Measurements from ENCODE around the gene EIPR1. TPM values are rescaled to one million over a fixed set of nuclear protein-coding genes. Genes with fewer than 3 reads are reported as not detected.

The EIPR1 gene
- total and polyA plus RNA-seq, 2 donors from 2014 or later: 28.2 to 37.8 TPM

DNA sequence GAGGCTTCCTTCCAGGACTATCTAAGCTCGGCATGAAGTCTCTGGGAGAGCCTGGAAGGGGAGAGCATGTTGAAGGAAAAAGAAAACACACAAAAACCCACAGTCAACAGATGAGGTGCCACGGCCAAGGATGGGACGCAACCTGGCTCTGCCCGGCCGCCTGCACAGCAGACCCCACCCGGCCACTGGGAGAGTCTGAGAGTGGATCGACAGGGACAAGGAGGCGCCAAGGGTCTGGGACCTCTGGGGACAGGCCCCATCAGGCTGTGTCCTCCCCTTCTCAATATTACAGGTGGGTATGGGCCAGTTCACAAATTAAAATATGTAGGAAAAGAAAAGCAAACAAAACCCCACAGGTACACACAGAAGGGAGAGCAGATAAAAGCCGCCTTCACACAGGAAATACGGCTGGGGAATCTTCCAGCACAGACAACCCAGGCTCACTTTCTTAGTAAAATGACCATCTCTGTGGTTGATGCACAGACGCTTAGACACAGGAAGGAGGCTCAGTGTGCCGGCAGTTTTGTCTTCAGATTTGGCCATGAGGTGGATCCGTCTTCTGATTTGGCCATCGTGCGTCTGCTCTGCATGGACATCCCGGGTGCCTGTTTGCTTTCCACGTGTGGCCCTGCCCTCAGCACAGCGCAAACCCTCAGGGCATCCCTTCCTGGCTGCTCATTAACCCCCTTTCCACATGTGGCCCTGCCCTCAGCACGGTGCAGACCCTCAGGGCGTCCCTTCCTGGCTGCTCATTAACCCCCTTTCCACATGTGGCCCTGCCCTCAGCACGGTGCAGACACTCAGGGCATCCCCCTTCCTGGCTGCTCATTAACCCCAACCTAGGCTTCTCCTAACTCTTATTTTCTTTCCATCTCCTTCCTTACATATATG, 138.4 kb downstream of the EIPR1 start:
- Histone ChIP-seq H3K36me3 (ENCODE audit: control insufficient read depth in 2 of 3, insufficient read depth in 3 of 3, low read length in 3 of 3) (no peaks in the 10 kb centered on the region), H3K9me3 (ENCODE audit: control insufficient read depth in 2 of 3, insufficient read depth in 1 of 3, low read length in 3 of 3) (no peaks in the 10 kb centered on the region), H3K27me3 (ENCODE audit: control insufficient read depth, insufficient read depth, low read length) (no peaks in the 10 kb centered on the region), H3K27ac (ENCODE audit: low read depth in 2 of 2, low read length in 2 of 2) (no peak overlapping the region), H3K4me1 (ENCODE audit: control insufficient read depth in 2 of 3, insufficient read depth in 2 of 3, low read depth in 1 of 3, low read length in 3 of 3) (peaks cover 0 to 3% (median 0%) of the 10 kb centered on the region in 3 donors), H3K4me3 (ENCODE audit: low read length in 3 of 3) (no peak overlapping the region), H3K9ac (ENCODE audit: low read length in 3 of 3) (no peak overlapping the region)
- intact Hi-C loops (cut with DNase I): no loop called here
- FAIRE-seq (no peak), DNase-seq (no peak)
- TF ChIP-seq, protein P1, sequence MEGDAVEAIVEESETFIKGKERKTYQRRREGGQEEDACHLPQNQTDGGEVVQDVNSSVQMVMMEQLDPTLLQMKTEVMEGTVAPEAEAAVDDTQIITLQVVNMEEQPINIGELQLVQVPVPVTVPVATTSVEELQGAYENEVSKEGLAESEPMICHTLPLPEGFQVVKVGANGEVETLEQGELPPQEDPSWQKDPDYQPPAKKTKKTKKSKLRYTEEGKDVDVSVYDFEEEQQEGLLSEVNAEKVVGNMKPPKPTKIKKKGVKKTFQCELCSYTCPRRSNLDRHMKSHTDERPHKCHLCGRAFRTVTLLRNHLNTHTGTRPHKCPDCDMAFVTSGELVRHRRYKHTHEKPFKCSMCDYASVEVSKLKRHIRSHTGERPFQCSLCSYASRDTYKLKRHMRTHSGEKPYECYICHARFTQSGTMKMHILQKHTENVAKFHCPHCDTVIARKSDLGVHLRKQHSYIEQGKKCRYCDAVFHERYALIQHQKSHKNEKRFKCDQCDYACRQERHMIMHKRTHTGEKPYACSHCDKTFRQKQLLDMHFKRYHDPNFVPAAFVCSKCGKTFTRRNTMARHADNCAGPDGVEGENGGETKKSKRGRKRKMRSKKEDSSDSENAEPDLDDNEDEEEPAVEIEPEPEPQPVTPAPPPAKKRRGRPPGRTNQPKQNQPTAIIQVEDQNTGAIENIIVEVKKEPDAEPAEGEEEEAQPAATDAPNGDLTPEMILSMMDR (IDR thresholded peaks at IDR 0.05; ENCODE audit: borderline replicate concordance, extremely low read depth, insufficient read depth): no peak

DNA sequence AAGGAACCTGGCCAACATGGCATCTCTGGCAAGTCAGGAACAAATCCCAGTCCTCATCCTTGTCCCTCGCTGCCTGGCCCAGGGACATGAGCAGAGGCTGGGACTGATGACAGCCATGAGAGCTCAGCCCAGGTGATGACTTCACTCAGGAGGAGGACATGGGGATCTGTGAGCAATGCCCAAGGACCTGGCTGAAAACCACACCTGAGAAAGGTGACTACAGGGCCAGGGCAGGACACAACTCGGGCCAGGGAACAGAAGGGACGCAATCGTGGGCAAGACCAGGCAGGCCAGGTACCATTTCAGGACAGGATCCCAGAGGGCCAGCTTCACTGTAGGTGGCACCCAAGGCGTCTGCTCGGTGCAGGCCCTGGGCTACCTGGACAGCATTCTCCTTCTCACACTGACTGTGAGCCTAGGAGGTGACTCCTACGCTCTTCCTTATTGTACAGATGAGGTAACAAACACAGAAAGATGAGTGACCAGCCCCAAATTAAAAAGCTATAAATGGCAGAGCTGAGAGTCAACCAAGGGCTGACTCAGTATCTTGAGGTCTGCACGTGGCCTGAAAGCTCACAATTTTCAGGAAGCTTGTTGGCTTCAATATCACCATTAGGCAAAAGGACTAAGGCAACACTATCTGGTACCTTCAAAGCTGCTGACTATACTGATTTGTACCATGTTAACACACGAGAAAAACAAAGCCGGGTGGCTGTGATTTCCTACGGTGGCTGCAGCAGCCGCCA, 141.1 kb downstream of the EIPR1 start:
- peaks cover 0 to 3% (median 0%) of the 10 kb centered on the region in 3 donors for H3K4me1 ChIP-seq (ENCODE audit: control insufficient read depth in 2 of 3, insufficient read depth in 2 of 3, low read depth in 1 of 3, low read length in 3 of 3)
- H3K27me3 ChIP-seq (ENCODE audit: control insufficient read depth, insufficient read depth, low read length): no peaks in the 10 kb centered on the region
- DNase-seq (no peak), FAIRE-seq (no peak)
- H3K9me3 ChIP-seq (ENCODE audit: control insufficient read depth in 2 of 3, insufficient read depth in 1 of 3, low read length in 3 of 3): no peaks in the 10 kb centered on the region
- intact Hi-C loops (cut with DNase I): no loop called here
- TF ChIP-seq, protein P1 (IDR thresholded peaks at IDR 0.05; ENCODE audit: borderline replicate concordance, extremely low read depth, insufficient read depth): no peak
- H3K36me3 ChIP-seq (ENCODE audit: control insufficient read depth in 2 of 3, insufficient read depth in 3 of 3, low read length in 3 of 3): peaks cover 0 to 3% (median 0%) of the 10 kb centered on the region in 3 donors
- H3K4me3 ChIP-seq (ENCODE audit: low read length in 3 of 3): no peak overlapping the region
- H3K27ac ChIP-seq (ENCODE audit: low read depth in 2 of 2, low read length in 2 of 2): no peak overlapping the region
- no peak overlapping the region for H3K9ac ChIP-seq (ENCODE audit: low read length in 3 of 3)

DNA sequence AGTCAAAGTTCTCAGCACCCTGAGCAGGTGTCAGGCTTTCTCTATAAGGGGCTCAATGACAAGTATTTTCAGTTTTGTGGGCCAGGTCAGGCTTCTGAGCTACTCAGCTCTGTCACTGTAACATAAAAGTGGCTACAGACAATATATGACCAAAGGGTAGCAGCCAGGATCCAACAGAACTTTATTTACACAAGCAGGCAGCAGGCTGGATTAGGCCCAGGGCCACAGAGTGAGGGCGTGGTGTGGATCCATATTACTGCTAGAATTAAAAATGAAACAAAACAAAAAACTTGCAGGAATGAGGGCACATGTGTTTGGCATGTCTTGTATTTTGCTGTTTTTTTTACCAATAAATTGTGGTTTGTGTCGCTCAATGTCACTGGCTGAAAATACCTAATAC, 143.7 kb downstream of the EIPR1 start:
- FAIRE-seq: no peak
- intact Hi-C loops (cut with DNase I): no loop called here

More for the DNA sequence above, 143.7 kb downstream of the EIPR1 start:
- no peak overlapping the region for H3K4me3 ChIP-seq (ENCODE audit: low read length in 3 of 3)
- H3K27ac ChIP-seq (ENCODE audit: low read depth in 2 of 2, low read length in 2 of 2): no peak overlapping the region
- no peak overlapping the region for H3K9ac ChIP-seq (ENCODE audit: low read length in 3 of 3)
- H3K9me3 ChIP-seq (ENCODE audit: control insufficient read depth in 2 of 3, insufficient read depth in 1 of 3, low read length in 3 of 3): peaks cover 0 to 4% (median 0%) of the 10 kb centered on the region in 3 donors
- peaks cover 0 to 3% (median 0%) of the 10 kb centered on the region in 3 donors for H3K36me3 ChIP-seq (ENCODE audit: control insufficient read depth in 2 of 3, insufficient read depth in 3 of 3, low read length in 3 of 3)
- no peak for DNase-seq
- TF ChIP-seq, protein P1 (IDR thresholded peaks at IDR 0.05; ENCODE audit: borderline replicate concordance, extremely low read depth, insufficient read depth): no peak
- H3K27me3 ChIP-seq (ENCODE audit: control insufficient read depth, insufficient read depth, low read length): no peaks in the 10 kb centered on the region
- H3K4me1 ChIP-seq (ENCODE audit: control insufficient read depth in 2 of 3, insufficient read depth in 2 of 3, low read depth in 1 of 3, low read length in 3 of 3): no peaks in the 10 kb centered on the region

Measured in kidney (tissue), 14 donors.